HG02759 (cell line): ENCODE measurements around the gene PTGER4.
"Not testable (repeated sequence)": the region's sequence is repeated elsewhere in the genome, so short reads cannot be mapped to it uniquely, and the experiment has no call there.

Experiments used
- ATAC-seq: cut with Tn5 transposase; IDR thresholded peaks from one replicate; pipeline ENCODE4 v1.9.1; 2021; ENCODE audit warnings: mild to moderate bottlenecking, moderate library complexity; ENCODE audit not compliant: unreplicated experiment

PTGER4 gene

DNA sequence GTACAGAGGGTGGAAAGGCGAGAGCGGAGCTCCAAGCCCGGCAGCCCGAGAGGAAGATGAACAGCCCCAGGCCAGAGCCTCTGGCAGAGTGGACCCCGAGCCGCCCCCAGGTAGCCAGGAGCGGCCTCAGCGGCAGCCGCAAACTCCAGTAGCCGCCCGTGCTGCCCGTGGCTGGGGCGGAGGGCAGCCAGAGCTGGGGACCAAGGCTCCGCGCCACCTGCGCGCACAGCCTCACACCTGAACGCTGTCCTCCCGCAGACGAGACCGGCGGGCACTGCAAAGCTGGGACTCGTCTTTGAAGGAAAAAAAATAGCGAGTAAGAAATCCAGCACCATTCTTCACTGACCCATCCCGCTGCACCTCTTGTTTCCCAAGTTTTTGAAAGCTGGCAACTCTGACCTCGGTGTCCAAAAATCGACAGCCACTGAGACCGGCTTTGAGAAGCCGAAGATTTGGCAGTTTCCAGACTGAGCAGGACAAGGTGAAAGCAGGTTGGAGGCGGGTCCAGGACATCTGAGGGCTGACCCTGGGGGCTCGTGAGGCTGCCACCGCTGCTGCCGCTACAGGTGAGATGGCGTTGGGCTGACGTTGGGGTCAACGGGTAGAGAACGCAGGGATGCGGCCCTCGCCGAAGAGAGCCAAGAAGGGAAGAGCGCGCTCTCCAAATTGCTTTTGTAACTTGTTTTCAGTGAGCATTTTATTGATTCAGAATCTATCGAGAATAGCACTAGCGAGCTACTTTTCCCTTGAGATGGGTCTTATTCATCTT lies at the start of gene PTGER4:
Gene PTGER4 (plus strand): TSS at position 3 of the 769 bp plus-strand sequence. CDS start 1,079 bp downstream, outside the sequence.
- peak; percentile 36 for ATAC-seq

DNA sequence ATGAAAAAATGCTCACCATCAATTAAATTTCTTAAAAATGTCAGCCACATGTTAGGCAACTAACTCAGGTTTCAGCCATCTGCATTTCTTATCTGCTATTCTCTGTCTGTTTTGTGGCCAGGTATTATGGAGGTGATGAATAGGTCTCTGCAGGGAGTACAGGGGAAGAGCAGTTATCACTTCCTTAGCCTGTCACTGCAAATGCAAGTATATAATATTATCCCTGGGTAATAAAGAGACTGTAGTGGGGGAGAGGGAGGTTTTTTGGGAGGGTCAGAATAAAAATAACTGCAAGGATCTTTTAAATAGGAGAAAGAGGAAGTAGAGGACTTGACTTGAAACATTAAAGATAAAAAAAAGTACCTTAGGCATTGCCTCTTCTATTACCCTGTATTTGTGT lies 49.6 kb upstream of the PTGER4 start:
- no peak for ATAC-seq

DNA sequence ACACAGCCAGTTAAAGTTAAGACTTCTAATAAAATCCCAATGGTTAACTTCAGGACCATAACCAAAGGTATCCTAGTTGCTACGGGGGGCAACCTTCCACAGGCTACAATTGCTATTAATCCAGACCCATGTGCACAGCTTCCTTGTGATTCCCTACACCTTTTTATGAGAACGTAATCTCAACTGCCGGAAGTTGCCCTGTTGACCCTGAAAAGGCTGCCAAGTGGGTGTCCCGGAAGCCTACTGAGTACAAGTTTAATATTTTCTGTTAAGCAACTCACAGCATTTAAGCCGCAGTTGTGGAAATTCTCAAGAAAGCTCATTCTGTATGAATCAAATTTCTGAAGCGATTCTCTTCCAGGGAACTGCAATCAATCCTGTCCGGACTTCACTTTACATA lies 48.5 kb upstream of the PTGER4 start:
- ATAC-seq, result no peak

DNA sequence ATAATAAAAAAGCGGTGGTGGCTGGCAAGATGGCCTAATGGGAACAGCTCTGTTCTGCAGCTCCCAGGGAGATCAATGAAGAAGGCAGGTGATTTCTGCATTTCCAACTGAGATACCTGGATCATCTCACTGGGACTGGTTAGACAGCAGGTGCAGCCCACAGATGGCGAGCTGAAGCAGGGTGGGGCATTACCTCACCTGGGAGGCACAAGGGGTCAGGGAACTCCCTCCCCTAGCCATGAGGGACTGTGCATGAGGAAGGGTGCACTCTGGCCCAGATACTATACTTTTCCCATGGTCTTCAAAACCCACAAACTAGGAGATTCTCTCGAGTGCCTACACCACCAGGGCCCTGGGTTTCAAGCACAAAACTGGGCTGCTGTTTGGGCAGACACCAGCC lies 45.6 kb upstream of the PTGER4 start:
- no peak for ATAC-seq

DNA sequence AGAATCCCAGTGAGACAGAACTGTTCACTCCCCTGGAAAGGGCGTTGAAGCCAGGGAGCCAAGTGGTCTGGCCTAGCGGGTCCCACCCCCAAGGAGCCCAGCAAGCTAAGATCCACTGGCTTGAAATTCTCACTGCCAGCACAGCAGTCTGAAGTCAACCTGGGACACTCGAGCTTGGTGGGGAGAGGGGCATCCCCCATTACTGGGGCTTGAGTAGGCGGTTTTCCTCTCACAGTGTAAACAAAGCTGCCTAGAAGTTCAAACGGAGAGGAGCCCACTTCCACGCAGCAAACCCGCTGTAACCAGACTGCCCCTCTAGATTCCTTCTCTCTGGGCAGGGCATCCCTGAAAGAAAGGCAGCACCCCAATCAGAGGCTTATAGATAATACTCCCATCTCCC lies 45.1 kb upstream of the PTGER4 start:
- no peak for ATAC-seq

DNA sequence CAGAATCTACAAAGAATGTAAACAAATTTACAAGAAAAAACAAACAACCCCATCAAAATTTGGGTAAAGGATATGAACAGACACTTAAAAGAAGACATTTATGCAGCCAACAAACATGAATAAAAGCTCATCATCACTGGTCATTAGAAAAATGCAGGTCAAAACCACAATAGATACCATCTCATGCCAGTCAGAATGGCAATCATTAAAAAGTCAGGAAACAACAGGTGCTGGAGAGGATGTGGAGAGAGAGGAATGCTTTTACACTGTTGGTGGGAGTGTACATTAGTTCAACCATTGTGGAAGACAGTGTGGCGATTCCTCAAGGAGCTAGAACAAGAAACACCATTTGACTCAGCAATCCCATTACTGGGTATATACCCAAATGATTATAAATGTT lies 40.2 kb upstream of the PTGER4 start:
- ATAC-seq, result not testable (repeated sequence)

DNA sequence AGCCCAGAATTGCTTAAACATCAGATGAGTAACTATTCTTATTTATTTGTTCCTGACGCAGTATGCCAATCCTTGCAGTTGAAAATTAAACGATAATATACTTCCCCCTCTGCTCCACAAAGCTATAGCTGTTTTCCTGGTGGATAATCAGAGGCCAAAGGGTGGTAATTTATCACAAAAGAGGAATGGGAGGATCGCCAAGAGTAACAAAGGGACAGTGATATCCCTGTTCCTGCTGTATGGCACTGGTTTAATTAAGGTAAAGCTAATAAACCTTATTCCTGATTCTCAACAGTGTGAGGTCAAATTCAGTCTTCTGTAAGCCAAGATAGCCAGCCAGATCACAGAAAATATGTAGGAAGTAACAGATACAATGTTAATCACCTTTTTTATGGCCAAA lies 33.4 kb upstream of the PTGER4 start:
- no peak for ATAC-seq

DNA sequence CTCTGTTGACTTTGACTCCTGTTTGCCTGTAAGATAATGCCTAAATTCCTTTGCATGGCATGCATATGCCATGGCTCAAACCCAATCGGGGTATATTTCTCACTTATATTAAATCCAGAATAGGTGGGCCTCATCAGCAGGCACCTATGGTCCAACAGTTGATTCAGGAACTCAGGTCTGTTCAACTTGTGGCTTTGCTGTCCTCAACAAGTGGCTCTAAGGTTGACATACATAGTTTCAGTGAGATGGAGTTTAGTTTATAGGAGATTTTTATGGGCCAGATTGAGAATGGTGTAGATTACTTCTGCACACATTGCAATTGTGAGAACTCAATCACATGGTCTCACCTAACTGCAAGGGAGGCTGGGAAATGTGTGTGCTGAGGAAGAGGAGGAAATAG lies 31.6 kb upstream of the PTGER4 start:
- no peak for ATAC-seq

DNA sequence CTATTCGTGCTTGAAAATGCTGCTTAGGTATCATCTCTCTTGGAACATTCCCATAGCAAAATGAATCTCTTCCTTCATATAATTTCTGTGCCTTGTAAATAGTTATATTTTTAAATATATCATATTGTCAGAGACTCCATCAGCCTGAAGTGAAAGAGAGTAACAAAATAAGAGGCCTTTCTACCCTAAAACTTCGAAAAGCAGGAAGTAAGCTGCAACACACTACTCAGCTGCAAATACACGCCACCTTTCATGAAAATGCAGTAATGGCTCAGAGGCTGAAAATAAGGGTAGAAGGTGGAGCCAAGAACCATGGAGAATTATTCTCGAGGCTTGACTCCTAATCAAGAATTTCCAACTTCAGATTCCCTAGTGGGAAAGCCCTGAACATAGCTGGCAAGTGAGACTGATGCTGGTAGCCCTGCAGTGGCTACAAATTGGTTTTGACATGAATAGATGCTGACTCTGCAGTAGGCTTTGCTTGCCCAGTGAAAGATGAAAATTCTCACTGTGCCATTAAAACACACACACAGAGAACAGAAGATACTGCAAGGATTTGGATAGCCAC lies 30.2 kb upstream of the PTGER4 start:
- no peak for ATAC-seq

DNA sequence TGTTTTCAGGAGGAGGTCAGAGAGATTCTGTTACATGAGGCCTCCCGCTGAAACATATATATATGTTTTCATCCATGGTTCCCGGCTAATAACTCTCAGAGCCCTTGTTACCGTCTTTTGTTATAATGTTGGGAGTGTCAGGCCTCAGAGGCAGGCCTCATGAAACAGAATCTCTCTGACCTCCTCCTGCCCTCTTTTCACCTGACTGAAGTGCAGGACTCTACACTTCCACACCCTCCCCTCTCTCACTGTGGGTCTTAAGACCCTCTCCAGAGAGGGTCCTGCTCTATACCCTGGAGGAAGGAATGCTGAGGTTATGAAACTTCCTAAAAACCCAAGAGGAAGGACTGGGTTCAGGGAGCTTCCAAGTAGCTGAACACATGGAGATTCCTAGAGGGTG lies 28.5 kb upstream of the PTGER4 start:
- ATAC-seq, result no peak

DNA sequence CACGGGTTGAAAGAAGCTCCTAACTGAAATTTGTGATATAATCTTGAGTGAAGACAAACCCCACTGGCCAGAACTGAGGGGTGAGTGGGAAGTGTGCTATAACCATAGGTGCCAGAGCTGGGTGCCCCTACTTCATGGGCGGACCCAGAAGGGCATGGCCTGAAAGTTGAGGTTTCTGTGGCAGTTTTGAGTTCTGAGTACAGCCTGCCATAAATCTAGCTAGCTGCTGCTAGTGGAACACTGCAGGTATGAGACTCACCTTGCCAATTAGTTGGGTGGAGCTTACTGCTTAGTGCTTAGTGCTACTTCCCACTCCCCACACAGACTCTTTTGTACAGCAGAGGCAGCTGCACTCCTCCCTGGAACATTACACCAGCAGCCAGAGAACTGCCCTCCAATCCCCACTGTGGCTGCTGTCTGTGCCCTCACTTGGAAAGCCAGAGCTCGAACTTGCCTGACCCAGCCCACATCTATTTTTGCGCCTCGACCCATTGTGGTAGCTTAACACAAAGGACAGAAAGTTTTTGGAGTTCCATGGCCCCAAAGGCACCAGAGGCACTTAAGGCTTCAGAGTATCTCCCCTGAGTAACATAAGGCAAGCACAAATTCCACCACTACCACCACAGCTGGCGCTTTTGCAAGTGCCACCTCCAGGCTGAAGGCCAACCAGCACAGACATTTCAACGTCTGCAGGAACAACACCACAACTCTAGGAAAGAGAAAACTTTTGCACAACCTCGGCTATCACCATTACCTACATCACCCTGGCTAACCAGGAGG lies 27.1 kb upstream of the PTGER4 start:
- peak; percentile 19 for ATAC-seq

DNA sequence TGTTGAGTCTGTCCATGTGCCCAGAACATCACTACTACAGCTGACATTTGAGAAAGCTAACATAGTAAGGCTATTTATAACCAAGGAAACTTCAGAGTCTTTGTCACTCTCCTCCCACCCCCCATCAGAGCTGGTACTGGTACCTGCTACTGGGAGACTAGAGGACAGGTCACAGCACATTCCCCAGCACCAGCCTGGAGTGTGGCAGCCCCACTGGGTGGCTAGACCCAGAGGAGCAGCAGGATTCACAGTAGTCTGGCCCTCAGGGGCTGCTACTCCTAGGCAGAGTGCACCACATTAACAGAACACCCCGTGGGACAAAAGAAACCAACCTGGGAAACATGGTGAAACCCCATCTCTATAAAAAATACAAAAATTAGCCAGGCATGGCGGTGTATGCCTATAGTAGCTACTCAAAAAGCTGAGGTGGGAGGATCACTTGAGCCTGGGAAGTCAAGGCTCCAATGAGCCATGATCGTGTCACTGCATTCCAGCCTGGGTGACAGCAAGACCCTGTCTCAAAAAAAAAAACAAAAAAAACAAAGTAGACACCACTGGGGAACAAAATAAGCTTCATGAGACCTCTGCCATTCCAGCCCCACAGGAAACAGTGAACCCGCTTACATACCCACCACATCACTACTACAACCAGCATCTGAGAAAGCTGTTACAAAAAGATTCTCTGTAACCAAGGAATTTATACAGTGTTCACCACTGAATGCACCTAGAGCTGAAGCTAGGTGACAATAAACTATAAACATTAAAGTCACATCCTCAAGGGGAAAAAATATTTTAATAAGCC lies 26.3 kb upstream of the PTGER4 start:
- peak; percentile 31 for ATAC-seq

DNA sequence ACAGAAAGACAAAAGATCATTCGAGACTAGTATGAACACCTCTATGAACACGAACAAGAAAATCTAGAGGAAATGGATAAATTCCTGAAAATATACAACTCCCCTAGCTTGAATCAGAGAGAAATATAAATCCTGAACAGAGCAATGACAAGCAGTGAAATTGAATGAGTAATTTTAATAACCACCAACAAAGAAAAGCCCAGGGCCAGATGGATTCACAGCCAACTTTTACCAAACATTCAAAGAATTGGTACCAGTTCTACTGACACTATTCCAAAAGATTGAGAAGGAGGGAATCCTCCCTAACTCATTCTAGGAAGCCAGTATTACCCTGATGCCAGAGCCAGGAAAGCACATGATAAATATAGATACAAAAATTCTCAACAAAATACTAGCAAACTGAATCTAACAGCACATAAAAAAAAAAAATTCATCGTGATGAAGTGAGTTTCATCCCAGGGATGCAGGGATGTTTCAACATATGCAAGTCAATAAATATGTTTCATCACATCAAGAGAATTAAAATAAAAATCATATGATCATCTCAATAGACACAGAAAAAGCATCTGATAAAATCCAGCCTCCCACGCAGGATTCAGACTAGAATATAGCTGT lies 25.2 kb upstream of the PTGER4 start:
- no peak for ATAC-seq

DNA sequence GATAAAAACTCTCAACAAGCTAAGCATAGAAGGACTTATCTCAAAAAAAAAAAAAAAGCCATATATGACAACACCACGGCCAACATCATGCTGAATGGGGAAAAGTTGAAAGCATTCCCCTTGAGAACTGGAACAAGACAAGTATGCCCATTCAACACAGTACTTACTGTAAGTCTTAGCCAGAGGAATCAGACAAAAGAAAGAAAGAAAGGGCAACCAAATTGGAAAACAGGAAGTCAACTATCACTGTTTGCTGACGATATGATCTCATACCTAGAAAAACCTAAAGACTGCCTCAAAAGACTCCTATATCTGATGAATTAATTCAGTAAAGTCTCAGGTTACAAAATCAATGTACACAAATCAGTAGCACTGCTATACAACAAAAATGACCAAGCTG lies 24.6 kb upstream of the PTGER4 start:
- ATAC-seq, result no peak

DNA sequence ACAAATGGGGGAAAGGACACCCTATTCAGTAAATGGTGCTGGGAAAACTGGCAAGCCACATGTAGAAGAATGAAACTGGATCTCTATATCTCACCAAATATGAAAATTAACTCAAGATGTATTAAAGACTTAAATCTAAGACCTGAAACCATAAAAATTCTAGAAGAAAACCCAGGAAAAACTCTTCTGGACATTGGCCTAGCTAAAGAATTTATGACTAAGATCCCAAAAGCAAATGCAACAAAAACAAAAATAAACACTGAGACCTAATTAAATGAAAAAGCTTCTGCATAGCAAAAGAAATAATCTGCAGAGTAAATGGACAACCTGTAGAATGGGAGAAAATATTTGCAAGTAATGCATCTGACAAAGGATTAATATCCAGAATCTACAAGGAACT lies 23.6 kb upstream of the PTGER4 start:
- not testable (repeated sequence) for ATAC-seq

DNA sequence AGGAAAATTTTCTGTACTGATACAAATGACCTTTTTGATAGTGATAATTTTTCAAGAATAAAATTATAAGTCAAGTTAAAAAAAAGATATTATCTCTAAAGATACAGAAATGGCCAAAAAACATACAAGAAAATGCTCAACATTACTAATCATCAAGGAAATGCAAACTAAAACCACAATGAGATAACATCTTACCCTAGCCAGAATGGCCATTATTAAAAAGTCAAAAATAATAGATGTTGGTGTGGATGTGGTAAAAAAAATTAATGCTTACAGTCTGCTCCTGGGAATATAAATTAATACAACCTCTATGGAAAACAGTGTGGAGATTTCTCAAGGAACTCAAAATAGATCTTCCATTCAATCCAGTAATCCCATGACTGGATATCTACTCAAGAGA lies 22.9 kb upstream of the PTGER4 start:
- ATAC-seq, result no peak

DNA sequence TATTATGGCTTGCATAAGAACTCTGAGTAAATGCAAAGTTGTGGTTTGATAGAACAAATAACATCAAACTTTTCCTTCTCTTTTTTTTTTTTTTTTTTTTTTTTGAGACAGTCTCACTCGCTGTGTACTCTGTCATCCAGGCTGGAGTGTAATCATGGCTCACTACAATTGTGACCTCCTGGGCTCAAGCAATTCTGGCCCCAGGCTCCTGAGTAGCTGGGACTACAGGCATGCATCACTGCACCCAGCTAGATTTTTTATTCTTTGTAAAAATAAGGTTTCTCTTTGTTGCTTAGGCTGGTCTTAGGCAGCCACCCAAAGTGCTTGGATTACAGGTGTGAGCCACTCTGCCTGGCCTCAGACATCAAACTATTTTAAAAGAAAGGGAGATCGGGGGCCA lies 19.0 kb upstream of the PTGER4 start:
- no peak for ATAC-seq

DNA sequence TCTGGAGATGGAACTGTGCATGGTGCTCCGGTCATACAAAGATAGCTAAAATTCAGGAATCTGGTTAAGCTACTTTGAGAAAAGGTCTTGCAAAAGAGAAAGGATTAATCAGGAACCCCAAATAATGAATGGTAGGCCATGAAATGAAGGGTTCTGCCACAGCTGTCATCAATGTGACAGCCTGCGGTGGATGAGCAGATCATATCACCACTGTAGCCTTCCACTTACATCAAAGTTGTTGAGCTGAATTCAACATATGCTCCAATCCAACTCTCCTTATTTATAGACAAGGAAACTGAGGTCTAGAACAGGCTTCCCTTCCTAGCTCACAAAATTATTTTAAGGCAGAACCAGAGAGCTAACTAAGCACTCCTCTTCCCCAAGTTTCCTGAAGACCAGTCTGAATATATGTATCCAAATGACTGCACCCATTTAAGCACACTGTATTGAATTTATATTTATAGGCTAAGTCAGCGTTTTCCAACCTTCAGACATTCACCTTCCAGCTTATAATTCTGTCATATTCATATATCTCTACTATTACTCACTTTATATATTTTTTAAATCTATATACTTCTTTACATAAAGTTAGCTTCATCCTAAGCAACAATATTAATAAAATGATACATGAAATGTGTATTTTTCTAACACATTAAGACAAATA lies 13.9 kb upstream of the PTGER4 start:
- ATAC-seq, result no peak

DNA sequence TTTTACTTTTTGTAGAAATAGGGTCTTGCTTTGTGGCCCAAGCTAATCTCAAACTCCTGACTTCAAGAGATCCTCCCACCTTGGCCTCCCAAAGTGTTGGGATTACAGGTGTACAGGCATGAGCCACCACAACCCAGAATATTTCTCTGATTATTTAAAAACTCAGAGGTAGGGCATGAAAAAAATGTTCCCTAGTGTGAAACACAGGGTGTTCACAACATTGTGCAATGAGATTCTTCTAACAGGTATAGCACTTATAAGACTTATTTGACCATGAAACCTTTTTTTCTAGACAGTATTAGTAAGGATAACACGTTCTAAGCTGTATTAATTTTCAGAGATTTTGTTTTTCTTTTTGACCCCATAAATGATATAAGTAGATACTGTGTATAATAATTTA lies 13.1 kb upstream of the PTGER4 start:
- ATAC-seq, result no peak

DNA sequence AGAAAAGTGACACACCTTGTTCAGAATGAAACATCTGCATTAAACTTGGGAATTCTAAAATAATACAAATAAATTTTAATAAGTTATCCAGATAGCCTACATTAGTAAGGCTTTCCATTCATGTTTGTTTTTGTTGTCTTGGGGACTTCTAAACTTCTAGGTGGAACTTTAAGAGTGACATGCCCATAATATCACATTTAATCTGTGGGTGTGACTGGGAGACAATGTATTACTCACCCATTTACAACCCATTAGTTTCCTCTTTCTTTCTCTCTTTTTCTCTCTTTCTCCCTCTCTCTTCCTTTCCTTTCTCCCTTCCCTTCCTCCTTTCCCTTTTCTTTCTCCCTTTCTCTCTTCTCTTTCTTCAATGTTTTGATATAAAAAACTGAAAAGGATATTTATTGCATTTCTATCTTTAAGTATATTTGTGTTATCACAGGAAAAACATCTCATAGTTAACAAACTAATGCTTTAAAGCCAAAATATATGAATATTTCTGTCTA lies 12.5 kb upstream of the PTGER4 start:
- ATAC-seq, result no peak
